HFFc6 (cell line): ENCODE data around the gene RIPPLY3. TPM values are rescaled to one million over a fixed set of nuclear protein-coding genes. Genes with fewer than 3 reads are reported as not detected.

Experiments
- DNase-seq: peaks from one replicate; pipeline ENCODE4 v3.0.0-alpha.2; 2018
- H3K27ac Mint-ChIP-seq: 2 replicates; pipeline ENCODE4 v1.8.0; 2020; ENCODE audit warnings: mild to moderate bottlenecking, mixed read lengths
- H3K27me3 Mint-ChIP-seq: 2 replicates; pipeline ENCODE4 v1.8.0; 2021; ENCODE audit warnings: mild to moderate bottlenecking, moderate library complexity, mixed read lengths; ENCODE audit not compliant: insufficient read depth
- H3K36me3 Mint-ChIP-seq: 2 replicates; pipeline ENCODE4 v1.8.0; 2021; ENCODE audit warnings: low read depth, mixed read lengths
- H3K4me1 Mint-ChIP-seq: 2 replicates; pipeline ENCODE4 v1.8.0; 2020; ENCODE audit warnings: low read depth, mixed read lengths
- H3K4me3 Mint-ChIP-seq: 2 replicates; pipeline ENCODE4 v1.8.0; 2020; ENCODE audit warnings: mild to moderate bottlenecking, moderate library complexity, mixed read lengths
- H3K9me3 Mint-ChIP-seq: 2 replicates; pipeline ENCODE4 v1.8.0; 2020; ENCODE audit warnings: mild to moderate bottlenecking, mixed read lengths
- total RNA-seq, 6 experiments: library from RNA; stranded (reverse); fragmentation: NEBNext Ultra II Directional; extraction: Animal tissue kit (Norgen Biotek cat#: 25700); gene quantifications; 2 replicates in 1 of 6; 3 replicates in 5 of 6; pipeline ENCODE4 v1.2.3, GENCODE V29; 2021
- TF ChIP-seq, protein P1 (sequence below): fragments of 200-600 bp; sonication (generic); IDR thresholded peaks from 2 replicates; pipeline ENCODE4 v1.5.0; 2021; ENCODE audit warnings: antibody characterized with exemption, mild to moderate bottlenecking

RIPPLY3 gene
- total RNA-seq, 6 experiments from 2014 or later = not detected

DNA sequence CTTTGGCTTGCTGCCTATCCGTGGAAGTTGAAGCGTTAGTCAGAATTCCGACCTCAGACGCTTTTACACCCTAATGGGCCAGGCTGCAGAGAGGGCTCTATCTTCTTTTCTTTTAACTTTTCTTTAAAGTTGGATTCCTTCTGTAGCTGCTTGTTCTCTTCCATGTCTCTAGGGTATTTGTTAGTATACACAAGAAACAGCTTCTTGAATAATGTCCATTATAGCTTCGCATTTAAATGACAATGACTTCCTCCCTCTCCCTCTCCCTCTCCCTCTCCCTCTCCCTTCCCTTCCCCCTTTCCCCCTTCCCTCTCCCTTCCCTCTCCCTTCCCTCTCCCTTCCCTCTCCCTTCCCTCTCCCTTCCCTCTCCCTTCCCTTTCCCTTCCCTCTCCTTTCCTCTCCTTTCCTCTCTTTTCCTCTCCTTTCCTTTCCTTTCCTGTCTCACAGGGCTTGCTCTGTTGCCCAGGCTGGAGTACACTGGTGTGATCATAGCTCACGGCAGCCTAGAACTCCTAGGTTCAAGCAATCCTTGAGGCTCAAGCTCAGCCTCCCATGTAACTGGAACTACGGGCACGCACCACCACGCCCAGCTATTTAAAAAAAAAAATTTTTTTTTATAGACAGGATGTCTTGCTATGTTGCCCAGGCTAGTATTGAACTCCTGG lies 33.0 kb downstream of the RIPPLY3 start:
- no peaks in the 10 kb centered on the region; the same call in none of the 2 replicates for H3K27me3 Mint-ChIP-seq
- no peak overlapping the region for H3K27ac Mint-ChIP-seq
- no peaks in the 10 kb centered on the region for H3K4me1 Mint-ChIP-seq
- DNase-seq = no peak
- H3K36me3 Mint-ChIP-seq = no peaks in the 10 kb centered on the region
- TF ChIP-seq, protein P1, sequence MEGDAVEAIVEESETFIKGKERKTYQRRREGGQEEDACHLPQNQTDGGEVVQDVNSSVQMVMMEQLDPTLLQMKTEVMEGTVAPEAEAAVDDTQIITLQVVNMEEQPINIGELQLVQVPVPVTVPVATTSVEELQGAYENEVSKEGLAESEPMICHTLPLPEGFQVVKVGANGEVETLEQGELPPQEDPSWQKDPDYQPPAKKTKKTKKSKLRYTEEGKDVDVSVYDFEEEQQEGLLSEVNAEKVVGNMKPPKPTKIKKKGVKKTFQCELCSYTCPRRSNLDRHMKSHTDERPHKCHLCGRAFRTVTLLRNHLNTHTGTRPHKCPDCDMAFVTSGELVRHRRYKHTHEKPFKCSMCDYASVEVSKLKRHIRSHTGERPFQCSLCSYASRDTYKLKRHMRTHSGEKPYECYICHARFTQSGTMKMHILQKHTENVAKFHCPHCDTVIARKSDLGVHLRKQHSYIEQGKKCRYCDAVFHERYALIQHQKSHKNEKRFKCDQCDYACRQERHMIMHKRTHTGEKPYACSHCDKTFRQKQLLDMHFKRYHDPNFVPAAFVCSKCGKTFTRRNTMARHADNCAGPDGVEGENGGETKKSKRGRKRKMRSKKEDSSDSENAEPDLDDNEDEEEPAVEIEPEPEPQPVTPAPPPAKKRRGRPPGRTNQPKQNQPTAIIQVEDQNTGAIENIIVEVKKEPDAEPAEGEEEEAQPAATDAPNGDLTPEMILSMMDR = no peak
- H3K9me3 Mint-ChIP-seq = no peaks in the 10 kb centered on the region
- H3K4me3 Mint-ChIP-seq = no peak overlapping the region

DNA sequence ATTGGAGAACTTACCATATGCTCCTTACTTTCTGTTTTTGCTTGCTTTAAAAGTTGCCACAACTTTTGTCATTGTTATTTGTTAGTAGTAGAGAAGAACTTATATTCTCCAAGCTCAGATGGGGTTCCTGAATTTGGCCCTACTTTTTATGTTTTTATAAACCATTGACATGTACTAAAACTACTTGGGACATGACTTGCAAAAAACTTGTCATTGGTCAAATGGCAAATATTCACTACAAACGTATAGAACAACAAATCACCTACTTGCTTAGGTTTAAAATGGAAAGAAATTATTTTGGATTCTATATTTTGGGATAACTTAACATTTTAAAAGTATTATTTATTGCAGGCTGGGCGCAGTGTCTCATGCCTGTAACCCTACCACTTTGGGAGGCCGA lies 33.7 kb downstream of the RIPPLY3 start:
- Mint-ChIP-seq H3K36me3 (no peaks in the 10 kb centered on the region), H3K27ac (no peak overlapping the region), H3K4me3 (no peak overlapping the region), H3K27me3 (peaks cover 2% of the 10 kb centered on the region), H3K9me3 (no peaks in the 10 kb centered on the region), H3K4me1 (no peaks in the 10 kb centered on the region)
- TF ChIP-seq, protein P1 = no peak
- no peak for DNase-seq

DNA sequence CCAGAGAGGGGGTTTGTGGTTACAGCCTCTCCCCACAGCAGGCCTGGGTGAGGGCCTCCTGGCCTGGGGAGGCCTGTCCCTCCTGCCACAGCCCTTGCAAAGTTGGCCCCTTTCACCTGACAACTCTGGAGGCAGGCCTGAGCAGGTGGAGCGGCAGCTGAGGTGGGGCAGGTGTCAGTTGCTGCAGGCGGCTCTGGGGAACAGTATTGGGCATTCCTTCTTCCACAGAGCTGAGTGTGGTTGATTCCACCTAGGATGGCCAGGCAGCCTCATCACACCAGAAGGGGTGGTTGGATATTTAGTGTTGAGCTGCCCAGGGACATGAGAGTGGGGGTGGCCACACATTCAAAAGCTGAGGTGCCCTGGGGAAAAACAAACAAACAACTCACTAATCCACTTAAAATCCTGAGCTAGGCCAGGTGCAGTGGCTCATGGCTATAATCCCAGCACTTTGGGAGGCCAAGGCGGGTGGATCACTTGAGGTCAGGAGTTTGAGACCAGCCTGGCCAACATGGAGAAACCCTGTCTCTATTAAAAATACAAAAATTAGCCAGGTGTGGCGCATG lies 35.3 kb downstream of the RIPPLY3 start:
- Mint-ChIP-seq H3K36me3 (no peaks in the 10 kb centered on the region), H3K9me3 (no peaks in the 10 kb centered on the region), H3K4me1 (no peaks in the 10 kb centered on the region), H3K4me3 (no peak overlapping the region), H3K27me3 (peaks cover 9% of the 10 kb centered on the region), H3K27ac (no peak overlapping the region)
- DNase-seq = no peak
- TF ChIP-seq, protein P1 = no peak

DNA sequence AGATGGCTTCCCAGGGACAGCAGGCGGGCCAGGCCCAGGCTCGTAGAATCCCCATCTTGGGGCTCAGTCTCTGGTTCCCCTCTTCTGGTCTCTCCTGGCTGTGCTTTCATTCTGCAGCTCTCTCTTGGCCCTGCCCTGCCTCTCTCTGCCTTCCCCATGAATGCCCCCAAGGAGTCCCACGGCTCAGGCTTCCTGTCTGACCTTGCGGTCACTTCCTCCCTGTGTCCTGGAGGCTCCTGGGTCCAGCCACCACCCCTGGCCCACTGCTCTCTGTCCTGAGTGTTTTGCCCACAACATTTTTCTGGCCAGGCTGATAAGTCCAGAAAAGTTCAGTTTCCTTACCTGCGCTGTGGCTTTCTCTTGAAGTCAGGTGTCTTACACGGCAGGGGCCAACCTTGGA lies 37.3 kb downstream of the RIPPLY3 start:
- no peak overlapping the region for H3K27ac Mint-ChIP-seq
- no peak overlapping the region for H3K4me3 Mint-ChIP-seq
- H3K27me3 Mint-ChIP-seq = peaks cover 23% of the 10 kb centered on the region
- DNase-seq = no peak
- H3K36me3 Mint-ChIP-seq = no peaks in the 10 kb centered on the region
- TF ChIP-seq, protein P1 = no peak
- no peaks in the 10 kb centered on the region for H3K4me1 Mint-ChIP-seq
- no peaks in the 10 kb centered on the region for H3K9me3 Mint-ChIP-seq

GRCh38 chr21:37044643-37045042 lies 38.1 kb downstream of the RIPPLY3 start:
- H3K4me3 Mint-ChIP-seq = no peak overlapping the region
- H3K27me3 Mint-ChIP-seq = peaks cover 28% of the 10 kb centered on the region
- DNase-seq = no peak
- H3K36me3 Mint-ChIP-seq = no peaks in the 10 kb centered on the region
- no peaks in the 10 kb centered on the region for H3K9me3 Mint-ChIP-seq
- TF ChIP-seq, protein P1 = no peak
- H3K4me1 Mint-ChIP-seq = no peaks in the 10 kb centered on the region
- H3K27ac Mint-ChIP-seq = no peak overlapping the region
